ENCODE results near the gene CDH22. TPM values are rescaled to one million over a fixed set of nuclear protein-coding genes. Genes with fewer than 3 reads are reported as not detected.

The CDH22 gene
- total RNA-seq = not detected in 2 replicates

DNA sequence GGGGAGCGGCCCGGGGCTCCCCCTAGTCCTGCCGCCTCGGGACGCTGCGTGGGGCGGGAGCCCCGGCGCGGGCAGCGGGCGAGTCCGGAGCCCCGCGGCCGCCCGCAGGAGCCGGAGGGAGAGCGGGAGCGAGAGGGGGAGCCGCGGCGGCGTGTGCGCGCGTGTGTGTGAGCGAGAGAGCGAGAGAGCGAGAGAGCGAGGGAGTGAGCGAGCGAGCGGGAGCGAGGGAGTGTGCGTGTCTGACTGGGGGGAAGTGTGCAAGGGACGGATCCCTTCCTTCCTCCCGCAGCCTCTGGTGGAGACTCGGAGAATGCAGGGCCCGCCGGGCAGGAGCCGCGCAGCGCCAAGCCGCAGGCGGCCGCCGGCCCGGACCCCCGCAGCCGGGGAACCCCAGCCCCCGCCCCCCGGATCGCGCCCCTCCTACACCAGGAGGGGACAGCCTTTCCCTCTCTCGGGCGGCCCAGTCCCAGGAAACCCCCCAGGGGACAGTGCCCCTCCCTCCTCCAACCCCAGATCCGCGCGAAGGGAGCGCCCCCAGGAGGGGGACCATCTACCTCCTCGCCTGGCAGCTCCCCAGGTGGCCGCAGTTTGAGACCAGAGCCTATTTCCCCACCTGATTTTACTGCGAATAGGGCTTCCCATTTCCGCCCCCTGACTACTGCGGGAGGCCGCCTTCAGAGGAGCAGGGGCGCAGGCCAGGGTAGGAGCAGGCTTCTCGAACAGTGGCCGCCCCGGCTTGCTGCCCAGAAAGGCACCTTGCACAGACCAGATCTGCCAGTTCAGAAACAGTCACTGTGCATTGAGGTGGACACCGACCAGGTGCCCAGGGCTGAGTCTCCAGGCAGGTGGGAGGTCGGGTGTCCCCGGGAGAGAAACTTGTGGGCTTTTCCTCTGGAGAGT lies at the start of gene CDH22:
Gene CDH22 (minus strand): TSS at position 241 of the 900 bp plus-strand sequence. CDS start 57,204 bp downstream, outside the sequence.
- intact Hi-C loops (cut with micrococcal nuclease) = loop anchor here (5.0 to 10.0 kb wide), 2 partner anchors 54 to 376 kb away; partner anchors contain the start of gene TP53RK

DNA sequence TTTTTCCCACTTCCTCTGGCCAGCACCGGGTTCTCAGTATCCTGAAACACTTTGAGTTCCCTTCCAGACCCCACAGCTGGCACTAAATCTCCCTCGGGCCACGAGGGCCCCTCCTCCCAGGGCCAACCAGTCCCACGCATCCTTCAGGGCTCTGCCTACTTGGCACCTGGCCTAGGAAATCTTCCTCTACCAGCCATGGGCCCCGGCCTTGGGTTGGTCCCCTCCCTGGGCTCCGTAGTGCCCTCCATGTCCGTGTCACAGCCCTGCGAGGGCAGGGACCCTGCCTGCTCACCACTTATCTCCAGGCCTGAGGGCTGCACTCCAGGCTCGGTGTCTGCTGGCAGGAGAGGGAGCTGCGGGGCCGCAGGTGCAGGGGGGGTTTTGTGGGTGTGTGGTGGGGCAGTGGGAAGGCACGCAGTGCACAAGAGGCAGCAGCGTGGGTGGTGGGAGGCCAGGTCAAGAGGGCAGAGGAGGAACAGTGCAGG lies 48.8 kb upstream of the CDH22 start:
- intact Hi-C loops (cut with micrococcal nuclease) = no loop called here

- intact Hi-C loops (cut with micrococcal nuclease) = no loop called here
Measured at GRCh38 chr20:46356195-46357029, 48.1 kb upstream of the CDH22 start.

DNA sequence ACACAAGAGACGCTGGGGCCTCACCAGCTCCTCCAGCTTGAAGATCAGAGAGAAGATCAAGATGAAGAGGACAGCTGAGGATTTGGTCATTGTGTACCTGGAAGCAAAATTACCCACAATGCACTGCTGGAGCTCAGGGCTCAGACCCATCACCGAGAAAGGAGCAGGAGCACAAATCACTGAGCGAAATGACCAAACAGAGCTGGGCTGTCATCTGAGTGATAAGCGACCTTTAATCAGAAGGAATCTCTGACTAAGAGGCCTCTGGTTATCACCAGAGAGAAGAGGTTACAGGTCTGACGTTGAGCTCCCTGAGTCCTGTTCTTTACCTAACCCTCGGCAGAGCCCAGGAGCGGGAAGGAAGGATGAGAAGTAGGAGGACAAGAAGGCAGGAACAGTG lies 47.5 kb upstream of the CDH22 start:
- intact Hi-C loops (cut with micrococcal nuclease) = no loop called here

GRCh38 chr20:46354920-46355654 lies 46.8 kb upstream of the CDH22 start:
- intact Hi-C loops (cut with micrococcal nuclease) = no loop called here

GRCh38 chr20:46354207-46354555 lies 45.9 kb upstream of the CDH22 start:
- intact Hi-C loops (cut with micrococcal nuclease) = no loop called here

- intact Hi-C loops (cut with micrococcal nuclease) = no loop called here
Measured at GRCh38 chr20:46353500-46354206, 45.4 kb upstream of the CDH22 start.

GRCh38 chr20:46352370-46352938 lies 44.2 kb upstream of the CDH22 start:
- intact Hi-C loops (cut with micrococcal nuclease) = no loop called here

DNA sequence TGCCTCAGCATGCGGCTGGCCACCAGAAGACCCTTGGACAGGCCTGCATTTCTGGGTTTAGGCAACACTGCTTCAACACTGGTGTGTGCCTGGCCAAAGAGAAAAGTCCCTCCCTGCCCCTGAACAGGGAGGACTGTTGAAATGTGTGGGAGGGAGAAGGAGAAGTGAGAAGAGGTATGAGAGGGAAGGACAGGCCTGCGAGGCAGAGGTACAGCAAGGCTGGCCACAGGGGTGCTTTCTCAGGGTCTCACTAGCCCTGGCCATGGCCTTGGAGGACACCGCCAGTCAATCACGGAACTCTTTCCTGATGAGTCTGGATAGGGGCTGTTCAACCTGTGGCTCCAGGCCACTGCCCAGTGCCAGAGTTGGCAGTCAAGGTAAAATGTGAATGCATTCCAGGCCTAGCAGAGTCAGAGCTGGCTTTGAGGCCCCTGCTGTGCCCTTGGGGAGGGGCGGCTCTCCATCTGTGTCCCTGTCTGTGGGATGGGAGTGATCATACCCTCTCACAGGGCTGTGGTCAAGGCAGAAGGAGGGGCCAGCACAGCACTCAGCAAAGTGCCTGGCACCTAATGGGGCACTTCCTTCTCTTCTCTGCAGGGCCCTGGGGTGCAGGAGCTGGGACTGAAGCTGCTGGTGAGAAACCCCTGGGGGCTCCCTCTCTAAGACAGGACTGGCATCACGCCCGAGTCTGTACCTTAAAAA lies 43.2 kb upstream of the CDH22 start:
- intact Hi-C loops (cut with micrococcal nuclease) = no loop called here

- intact Hi-C loops (cut with micrococcal nuclease) = no loop called here
Measured at GRCh38 chr20:46350986-46351267, 42.6 kb upstream of the CDH22 start.

DNA sequence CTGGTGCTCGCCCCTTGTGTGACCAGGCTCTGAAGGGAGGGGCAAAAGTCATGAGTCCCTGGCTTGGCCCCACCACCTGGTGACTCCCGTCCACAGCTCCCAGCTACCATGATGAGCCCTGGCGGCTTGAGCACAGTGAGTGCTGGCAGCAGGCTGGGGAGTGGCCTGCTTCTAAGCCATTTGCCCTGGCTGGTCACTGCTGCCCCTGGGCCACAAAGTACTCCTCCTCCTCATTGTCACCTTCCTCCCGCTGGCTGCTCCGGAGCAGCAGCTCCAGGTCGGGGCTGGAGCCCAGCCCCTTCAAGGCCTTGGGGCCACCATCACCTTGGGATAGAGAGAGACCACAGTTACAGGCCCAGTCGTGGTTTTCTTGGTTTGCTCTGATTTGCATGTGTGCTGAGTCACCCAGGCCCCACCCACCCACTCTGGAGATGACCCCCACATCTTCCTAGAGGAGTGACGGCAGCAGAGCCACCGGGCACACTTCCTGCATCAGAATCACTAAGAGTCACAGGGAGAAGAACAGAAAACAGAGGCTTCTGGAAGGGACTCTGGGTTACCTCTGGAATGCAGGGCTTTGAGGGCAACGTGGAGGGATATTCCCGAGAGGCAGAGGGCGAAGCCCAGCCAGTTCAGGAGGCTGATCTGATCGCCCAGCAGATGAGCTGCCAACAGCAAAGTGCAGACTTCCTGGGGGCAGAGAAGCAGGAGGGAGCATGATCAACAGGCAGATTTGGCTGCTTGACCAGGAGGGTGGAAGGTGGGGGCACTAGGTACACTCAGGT lies 42.1 kb upstream of the CDH22 start:
- intact Hi-C loops (cut with micrococcal nuclease) = no loop called here

GRCh38 chr20:46349742-46350056 lies 41.4 kb upstream of the CDH22 start:
- intact Hi-C loops (cut with micrococcal nuclease) = loop anchor here (1.0 kb wide), 1 partner anchor 42 kb away; no protein-coding TSS in a partner anchor

- intact Hi-C loops (cut with micrococcal nuclease) = loop anchor here (1.0 kb wide), 1 partner anchor 42 kb away; no protein-coding TSS in a partner anchor
Measured at GRCh38 chr20:46349035-46349741, 40.9 kb upstream of the CDH22 start.

DNA sequence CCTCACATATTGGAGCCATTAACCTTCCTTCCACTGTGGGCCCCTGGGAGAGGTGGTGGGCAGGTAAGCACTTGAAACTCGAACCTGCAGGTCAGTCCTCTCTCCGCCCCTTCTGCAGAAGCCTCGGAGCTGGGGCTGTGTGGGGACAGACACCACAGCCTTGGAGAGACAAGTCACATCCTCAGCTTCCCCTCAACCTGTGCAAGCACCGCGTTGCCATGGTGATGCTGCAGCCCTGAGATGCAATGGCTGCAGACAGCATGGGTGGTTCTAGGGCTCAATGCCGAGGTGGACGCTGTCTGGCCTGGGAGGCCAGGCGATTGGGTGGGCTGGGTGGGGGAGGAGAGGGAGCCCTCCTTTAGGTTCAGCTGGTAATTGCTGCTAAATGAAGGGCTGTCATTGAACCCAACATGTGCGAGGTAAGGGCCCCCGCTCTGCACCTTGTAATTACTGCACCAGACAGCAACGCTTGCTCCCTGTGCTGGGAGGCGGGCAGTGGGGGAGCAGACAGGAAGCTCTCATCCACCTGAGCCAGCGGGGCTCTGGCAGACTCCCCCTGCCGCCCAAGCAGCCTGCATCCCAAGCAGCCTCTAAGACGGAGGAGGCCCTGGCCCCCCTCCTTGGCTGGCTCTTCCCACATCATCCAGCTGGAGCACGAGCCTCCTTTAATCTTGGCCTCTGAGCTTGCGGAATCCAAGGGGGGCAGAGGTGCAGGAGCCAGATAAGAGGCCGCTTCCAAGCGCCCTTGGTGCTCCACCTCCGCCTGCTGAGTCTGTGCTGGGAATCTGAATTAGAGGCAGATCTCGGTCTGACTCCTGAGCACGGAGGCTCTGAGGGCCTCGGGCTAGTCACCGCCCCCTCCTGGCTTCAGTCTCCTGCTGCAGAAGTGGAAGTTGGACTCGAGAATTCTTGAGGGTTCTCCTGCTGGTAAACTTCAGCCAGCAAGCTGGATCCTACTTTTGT lies 39.8 kb upstream of the CDH22 start:
- intact Hi-C loops (cut with micrococcal nuclease) = no loop called here

GRCh38 chr20:46346770-46347169 lies 38.5 kb upstream of the CDH22 start:
- intact Hi-C loops (cut with micrococcal nuclease) = no loop called here

DNA sequence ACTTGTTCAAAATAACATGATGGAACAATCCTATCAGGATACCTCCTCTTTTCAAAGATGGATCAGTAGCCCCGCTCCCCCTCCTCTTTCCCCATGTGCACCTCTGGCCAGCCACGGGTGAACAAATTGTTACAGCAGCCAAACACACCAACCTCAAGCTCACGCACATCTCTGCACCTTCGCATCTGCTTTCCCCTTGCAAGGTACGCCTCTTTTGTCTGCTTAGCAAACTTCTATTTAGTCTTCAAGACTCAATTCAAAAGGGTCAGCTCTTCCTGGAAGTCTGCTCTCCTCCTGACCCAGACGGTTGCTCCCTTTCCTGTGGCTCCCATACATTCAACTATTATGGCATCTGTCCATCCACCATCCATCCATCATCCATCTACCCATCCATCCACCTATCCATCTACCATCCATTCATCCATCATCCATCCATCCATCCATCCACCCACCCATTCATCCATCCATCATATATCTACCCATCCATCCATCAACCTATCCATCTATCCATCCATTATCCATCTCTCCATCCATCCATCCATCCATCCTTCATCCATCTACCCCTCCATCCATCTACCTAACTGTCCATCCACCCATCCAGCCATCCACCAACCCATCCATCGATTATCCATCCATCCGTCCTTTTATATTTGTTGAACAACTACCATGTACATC lies 36.3 kb upstream of the CDH22 start:
- intact Hi-C loops (cut with micrococcal nuclease) = no loop called here

DNA sequence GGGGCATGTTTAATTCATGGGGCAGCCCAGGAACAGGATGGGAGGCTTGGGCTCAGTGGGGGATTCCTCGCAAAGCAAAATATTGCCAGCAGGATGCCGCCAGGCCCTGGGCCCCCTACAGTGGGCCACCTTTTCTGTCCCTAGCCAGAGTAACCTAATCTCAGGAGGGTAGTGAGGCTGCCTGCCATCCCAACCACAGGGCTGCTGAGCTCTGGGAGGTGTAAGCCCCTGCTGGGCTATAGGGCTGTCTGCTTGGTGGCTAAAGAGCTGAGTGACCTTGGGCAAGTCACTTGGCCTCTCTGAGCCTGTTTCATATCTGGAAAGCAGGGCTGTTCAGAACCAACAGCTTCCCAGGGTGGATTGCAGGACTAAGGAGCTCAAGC lies 35.7 kb upstream of the CDH22 start:
- intact Hi-C loops (cut with micrococcal nuclease) = no loop called here

Data from T-helper 2 cell treated with Interferon-gamma antibody and Interleukin-4, amounts not matched to agents 100 ng/mL and 5 ng/mL, for 36 hours (primary cell).